ENCODE data around the gene ABCF2. TPM values are rescaled to one million over a fixed set of nuclear protein-coding genes. Genes with fewer than 3 reads are reported as not detected.

ABCF2 gene
- total and polyA plus RNA-seq, 10 of the 15 experiments (the other 5 are each of a cell fraction or from before 2014, with no cell fraction given), result 29.3 to 76.3 (median 57.1) TPM

DNA sequence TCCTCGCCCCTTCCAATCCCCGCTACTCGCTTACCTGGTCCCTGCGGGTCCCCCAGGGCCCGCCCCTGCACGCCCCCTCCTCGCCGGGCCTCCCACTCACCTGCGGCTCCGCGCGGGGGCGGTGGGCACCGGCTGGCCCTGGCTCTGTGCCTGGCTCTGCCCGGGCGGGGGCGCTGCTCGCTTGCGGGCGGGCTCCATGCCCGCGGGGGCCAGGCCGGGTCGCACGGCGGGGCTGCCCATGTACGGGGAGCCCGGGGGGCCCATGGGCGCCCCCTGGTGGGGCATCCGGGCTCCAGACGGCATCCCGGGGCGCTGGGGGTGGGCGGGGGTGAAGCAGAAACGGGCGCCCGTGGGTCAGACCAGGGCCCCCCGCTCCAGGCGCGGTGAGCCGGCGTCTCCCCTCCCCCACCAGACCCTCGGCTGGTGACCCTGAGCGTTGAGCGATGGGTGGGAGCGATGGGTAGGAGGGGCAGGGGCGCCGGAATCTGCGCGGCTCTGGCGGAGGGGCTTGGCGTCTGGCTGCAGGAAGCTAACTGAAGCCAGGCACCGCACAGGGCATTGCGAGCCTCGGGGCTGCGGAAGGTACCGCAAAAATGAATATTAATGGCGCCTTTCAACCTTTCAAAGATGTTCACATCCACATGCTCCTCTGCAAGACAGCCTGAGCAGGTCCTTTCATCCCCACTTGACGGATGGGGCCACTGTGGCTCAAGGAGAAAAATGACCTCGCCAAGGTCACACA, 18.5 kb upstream of the ABCF2 start (continued):
- TF ChIP-seq BMI1 (IDR thresholded peaks at IDR 0.05; ENCODE audit: borderline replicate concordance), result no peak
- TF ChIP-seq RUNX3 (IDR thresholded peaks at IDR 0.05; ENCODE audit: low read length), result no peak

GRCh38 chr7:151244841-151245346, 17.9 kb upstream of the ABCF2 start:
- H3K36me3 ChIP-seq (ENCODE audit: control insufficient read depth in 2 of 2, insufficient read depth in 2 of 2, low read length in 1 of 2), result no peaks in the 10 kb centered on the region
- peaks cover 16% of the 10 kb centered on the region for H3K4me1 ChIP-seq (ENCODE audit: control insufficient read depth, insufficient read depth, low read length)
- H3K79me2 ChIP-seq (ENCODE audit: control insufficient read depth, insufficient read depth, low read length), result no peaks in the 10 kb centered on the region
- no peaks in the 10 kb centered on the region for H4K20me1 ChIP-seq (ENCODE audit: control insufficient read depth, insufficient read depth)
- H3K4me3 ChIP-seq, result peak overlapping the region; percentile 44; the same call in 1 of the 2 replicates
- peak overlapping the region; percentile 83 for H3K4me2 ChIP-seq (ENCODE audit: control insufficient read depth, insufficient read depth)
- peaks cover 15 to 24% of the 10 kb centered on the region in 2 experiments for H3K27me3 ChIP-seq (replicated peaks in 1 of 2; ENCODE audit: control insufficient read depth in 2 of 2, insufficient read depth in 2 of 2, low read length in 1 of 2)
- 2% methylated on average over 15 of the region's 15 CpGs for whole genome bisulfite sequencing (ENCODE audit: insufficient coverage, insufficient replicate concordance, low lambda C conversion rate, missing lambda C conversion rate)
- H2AFZ ChIP-seq (ENCODE audit: control insufficient read depth, low read depth, low read length), result no peak overlapping the region
- intact Hi-C loops (cut with micrococcal nuclease; ENCODE audit: unreplicated experiment), result loop anchor here (1.0 to 5.0 kb wide), 2 partner anchors 73 to 121 kb away; no protein-coding TSS in a partner anchor
- ChIA-PET POLR2A (interaction anchor here (1.4 to 1.5 kb wide), 2 partner anchors 13 to 18 kb away, joined by 5 read pairs; partner anchors contain the start of genes ABCF2 and CHPF2), RAD21 (ENCODE audit: unreplicated experiment) (interaction anchor here (0.6 to 2.6 kb wide), 4 partner anchors 12 to 1043 kb away, joined by 3 to 17 read pairs (median 14); partner anchors contain the start of genes ABCF2 and CHPF2), CTCF (interaction anchor here (0.6 to 5.3 kb wide), 32 partner anchors 7 to 389 kb away, joined by 3 to 56 read pairs (median 4); partner anchors contain the start of genes ABCF2 and CHPF2), SMC1A (ENCODE audit: uncharacterized antibody, unreplicated experiment) (interaction anchor here (1.4 to 3.4 kb wide), 4 partner anchors 11 to 121 kb away, joined by 5 to 24 read pairs (median 15); partner anchors contain the start of genes ABCF2 and CHPF2)
- ATAC-seq (peak; percentile 2), FAIRE-seq (no peak), DNase-seq (ENCODE audit: low read depth, low spot score) (no peak)
- BruUV-seq (replicated peaks), result no TSS peak
- in situ Hi-C loops (cut with MboI), result no loop called here
- H3K9ac ChIP-seq (ENCODE audit: control insufficient read depth, insufficient read depth, low read length), result no peak overlapping the region
- H3K27ac ChIP-seq (ENCODE audit: control insufficient read depth, insufficient read depth), result no peak overlapping the region
- TF ChIP-seq RCOR1 (conservative IDR thresholded peaks at IDR 0.05; ENCODE audit: low read depth, low read length) (no peak), BACH1 (IDR thresholded peaks at IDR 0.05; ENCODE audit: borderline replicate concordance) (no peak), GATAD2B (conservative IDR thresholded peaks at IDR 0.05; ENCODE audit: low read depth) (no peak), BMI1 (IDR thresholded peaks at IDR 0.05; ENCODE audit: borderline replicate concordance) (no peak), HDAC6 (IDR thresholded peaks at IDR 0.05; ENCODE audit: unreplicated experiment) (no peak), KDM1A (IDR thresholded peaks at IDR 0.05; ENCODE audit: borderline replicate concordance) (no peak), TBL1XR1 (IDR thresholded peaks at IDR 0.05; ENCODE audit: low read depth, low read length) (no peak), ZSCAN29 (IDR thresholded peaks at IDR 0.05) (no peak), POLR2AphosphoS5 (IDR thresholded peaks at IDR 0.05; ENCODE audit: low read length) (no peak), HDGF (IDR thresholded peaks at IDR 0.05) (no peak), NR2C1 (IDR thresholded peaks at IDR 0.05) (no peak), FOS (IDR thresholded peaks at IDR 0.05; ENCODE audit: borderline replicate concordance, extremely low read depth, insufficient read length) (no peak)
- TF ChIP-seq, protein P1, sequence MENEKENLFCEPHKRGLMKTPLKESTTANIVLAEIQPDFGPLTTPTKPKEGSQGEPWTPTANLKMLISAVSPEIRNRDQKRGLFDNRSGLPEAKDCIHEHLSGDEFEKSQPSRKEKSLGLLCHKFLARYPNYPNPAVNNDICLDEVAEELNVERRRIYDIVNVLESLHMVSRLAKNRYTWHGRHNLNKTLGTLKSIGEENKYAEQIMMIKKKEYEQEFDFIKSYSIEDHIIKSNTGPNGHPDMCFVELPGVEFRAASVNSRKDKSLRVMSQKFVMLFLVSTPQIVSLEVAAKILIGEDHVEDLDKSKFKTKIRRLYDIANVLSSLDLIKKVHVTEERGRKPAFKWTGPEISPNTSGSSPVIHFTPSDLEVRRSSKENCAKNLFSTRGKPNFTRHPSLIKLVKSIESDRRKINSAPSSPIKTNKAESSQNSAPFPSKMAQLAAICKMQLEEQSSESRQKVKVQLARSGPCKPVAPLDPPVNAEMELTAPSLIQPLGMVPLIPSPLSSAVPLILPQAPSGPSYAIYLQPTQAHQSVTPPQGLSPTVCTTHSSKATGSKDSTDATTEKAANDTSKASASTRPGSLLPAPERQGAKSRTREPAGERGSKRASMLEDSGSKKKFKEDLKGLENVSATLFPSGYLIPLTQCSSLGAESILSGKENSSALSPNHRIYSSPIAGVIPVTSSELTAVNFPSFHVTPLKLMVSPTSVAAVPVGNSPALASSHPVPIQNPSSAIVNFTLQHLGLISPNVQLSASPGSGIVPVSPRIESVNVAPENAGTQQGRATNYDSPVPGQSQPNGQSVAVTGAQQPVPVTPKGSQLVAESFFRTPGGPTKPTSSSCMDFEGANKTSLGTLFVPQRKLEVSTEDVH (IDR thresholded peaks at IDR 0.05; ENCODE audit: low read depth, partially characterized antibody), result no peak
- TF ChIP-seq, protein P2, sequence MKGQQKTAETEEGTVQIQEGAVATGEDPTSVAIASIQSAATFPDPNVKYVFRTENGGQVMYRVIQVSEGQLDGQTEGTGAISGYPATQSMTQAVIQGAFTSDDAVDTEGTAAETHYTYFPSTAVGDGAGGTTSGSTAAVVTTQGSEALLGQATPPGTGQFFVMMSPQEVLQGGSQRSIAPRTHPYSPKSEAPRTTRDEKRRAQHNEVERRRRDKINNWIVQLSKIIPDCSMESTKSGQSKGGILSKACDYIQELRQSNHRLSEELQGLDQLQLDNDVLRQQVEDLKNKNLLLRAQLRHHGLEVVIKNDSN (IDR thresholded peaks at IDR 0.05; ENCODE audit: borderline replicate concordance, extremely low read length, insufficient read depth, low read depth, low read length), result no peak
- no peaks in the 10 kb centered on the region for H3K9me3 ChIP-seq (replicated peaks; ENCODE audit: control insufficient read depth, insufficient read depth, low read length)
